CD14-positive monocyte (primary cell): ENCODE measurements around the gene NTRK3. TPM values are rescaled to one million over a fixed set of nuclear protein-coding genes. Genes with fewer than 3 reads are reported as not detected.

Experiments
- DNase-seq, 3 donors: peaks; one replicate each; pipeline ENCODE4 v3.0.0-alpha.2; 2011 to 2022
- H2AFZ ChIP-seq: 2 replicates; pipeline ENCODE4 v1.6.0; 2012; ENCODE audit warnings: mild to moderate bottlenecking, low read depth, low read length, inconsistent platforms; ENCODE audit not compliant: insufficient read depth, poor library complexity, severe bottlenecking
- H3K27ac ChIP-seq, 2 donors: 1 replicate in 1 of 2; 2 replicates in 1 of 2; pipeline ENCODE4 v1.5.1; 2012 to 2013; ENCODE audit warnings: low read length in 2 of 2, control low read depth in 1 of 2, inconsistent platforms in 1 of 2, low read depth in 1 of 2, mild to moderate bottlenecking in 1 of 2
- H3K27me3 ChIP-seq, 2 donors: one replicate each; pipeline versions ENCODE4 v1.6.0 to v1.6.1; 2011 to 2013; ENCODE audit warnings: low read length in 2 of 2; ENCODE audit not compliant: control insufficient read depth in 2 of 2, insufficient read depth in 2 of 2
- H3K36me3 ChIP-seq, 2 donors: replicated peaks in 1 of 2; 1 replicate in 1 of 2; 2 replicates in 1 of 2; pipeline versions ENCODE4 v1.5.1 to v1.6.1; 2012 to 2013; ENCODE audit warnings: low read length in 2 of 2, control low read depth in 1 of 2, inconsistent platforms in 1 of 2, mild to moderate bottlenecking in 1 of 2; ENCODE audit not compliant: insufficient read depth in 2 of 2, control insufficient read depth in 1 of 2
- H3K4me1 ChIP-seq, 2 donors: 1 replicate in 1 of 2; 2 replicates in 1 of 2; pipeline versions ENCODE4 v1.5.1 to v1.6.1; 2012 to 2013; ENCODE audit warnings: low read length in 2 of 2, control low read depth in 1 of 2, inconsistent platforms in 1 of 2, mild to moderate bottlenecking in 1 of 2, moderate library complexity in 1 of 2; ENCODE audit not compliant: insufficient read depth in 2 of 2, control insufficient read depth in 1 of 2
- H3K4me2 ChIP-seq: replicated peaks from 2 replicates; pipeline ENCODE3; 2012; ENCODE audit warnings: low read length, moderate library complexity, mild to moderate bottlenecking; ENCODE audit not compliant: poor library complexity, severe bottlenecking; ENCODE audit errors: extremely low read depth
- H3K4me3 ChIP-seq, 3 experiments: fragments of 200-600 bp in 1 of 3; sonication (generic) in 1 of 3; replicated peaks in 1 of 3; 1 replicate in 2 of 3; 2 replicates in 1 of 3; pipeline ENCODE4 v1.5.1; 2011 to 2013; ENCODE audit warnings: low read length in 3 of 3, mild to moderate bottlenecking in 3 of 3, control low read depth in 2 of 3, low read depth in 2 of 3, inconsistent platforms in 1 of 3, moderate library complexity in 1 of 3
- H3K79me2 ChIP-seq: 2 replicates; pipeline ENCODE4 v1.6.0; 2012; ENCODE audit warnings: mild to moderate bottlenecking, control low read depth, inconsistent platforms, low read length, moderate library complexity; ENCODE audit not compliant: insufficient read depth
- H3K9ac ChIP-seq: 2 replicates; pipeline ENCODE4 v1.6.0; 2017; ENCODE audit warnings: low read length, mild to moderate bottlenecking; ENCODE audit not compliant: insufficient read depth, poor library complexity, severe bottlenecking
- H3K9me3 ChIP-seq, 2 donors: replicated peaks in 1 of 2; 1 replicate in 1 of 2; 2 replicates in 1 of 2; pipeline versions ENCODE4 v1.5.1 to v1.6.1; 2012 to 2013; ENCODE audit warnings: low read length in 2 of 2, control low read depth in 1 of 2; ENCODE audit not compliant: control insufficient read depth in 1 of 2, insufficient read depth in 1 of 2
- H4K20me1 ChIP-seq: 2 replicates; pipeline ENCODE4 v1.6.0; 2012; ENCODE audit warnings: mild to moderate bottlenecking, low read length, control low read depth, moderate library complexity; ENCODE audit not compliant: insufficient read depth
- H3K27ac Mint-ChIP-seq, 7 donors: one replicate each; pipeline ENCODE4 v1.8.0; 2020; ENCODE audit warnings: mild to moderate bottlenecking in 7 of 7, mixed read lengths in 7 of 7, moderate library complexity in 6 of 7, inconsistent platforms in 2 of 7
- H3K27me3 Mint-ChIP-seq, 3 donors: one replicate each; pipeline ENCODE4 v1.8.0; 2021 to 2022; ENCODE audit warnings: low read depth in 3 of 3, mild to moderate bottlenecking in 3 of 3, mixed read lengths in 3 of 3, moderate library complexity in 3 of 3, inconsistent platforms in 1 of 3
- H3K36me3 Mint-ChIP-seq, 2 donors: one replicate each; pipeline ENCODE4 v1.8.0; 2020; ENCODE audit warnings: mixed read lengths in 2 of 2, inconsistent platforms in 1 of 2, mild to moderate bottlenecking in 1 of 2
- H3K4me1 Mint-ChIP-seq: one replicate; pipeline ENCODE4 v1.8.0; 2020; ENCODE audit warnings: mild to moderate bottlenecking, mixed read lengths
- H3K4me3 Mint-ChIP-seq, 2 donors: one replicate each; pipeline ENCODE4 v1.8.0; 2020; ENCODE audit warnings: mild to moderate bottlenecking in 2 of 2, mixed read lengths in 2 of 2, moderate library complexity in 1 of 2
- H3K9me3 Mint-ChIP-seq, 7 donors: one replicate each; pipeline ENCODE4 v1.8.0; 2020 to 2022; ENCODE audit warnings: mixed read lengths in 7 of 7, mild to moderate bottlenecking in 6 of 7, moderate library complexity in 6 of 7, inconsistent platforms in 2 of 7
- WGBS: methylation state at CpG from one replicate; pipeline ENCODE4 v1.1.5; 2013; ENCODE audit warnings: missing lambda C conversion rate; ENCODE audit not compliant: insufficient coverage; 5-methylcytosine and 5-hydroxymethylcytosine counted together
- intact Hi-C, 2 donors: fragments of 100-400 bp; cut with micrococcal nuclease; formaldehyde crosslinking; loops; one replicate each; pipeline versions ENCODE4 v1.15.0 to v1.15.1; 2023
- polyA plus RNA-seq, 3 donors: library from polyadenylated mRNA; depleted of rRNA in 1 of 3; unstranded in 2 of 3; stranded (reverse) in 1 of 3; fragments of 300-500 nt in 2 of 3; fragments of >200 nt in 1 of 3; fragmentation: Illumina TruSeq in 2 of 3; gene quantifications; 1 replicate in 2 of 3; 2 replicates in 1 of 3; pipeline ENCODE4 v1.2.3, GENCODE V29; 2012 to 2021
- TF ChIP-seq, protein P1 (sequence below): fragments of 200-600 bp; IDR thresholded peaks from one replicate; pipeline ENCODE4 v1.8.0; 2022; ENCODE audit warnings: antibody characterized with exemption, mild to moderate bottlenecking

The NTRK3 gene
- polyA plus RNA-seq, 3 donors: not detected

DNA sequence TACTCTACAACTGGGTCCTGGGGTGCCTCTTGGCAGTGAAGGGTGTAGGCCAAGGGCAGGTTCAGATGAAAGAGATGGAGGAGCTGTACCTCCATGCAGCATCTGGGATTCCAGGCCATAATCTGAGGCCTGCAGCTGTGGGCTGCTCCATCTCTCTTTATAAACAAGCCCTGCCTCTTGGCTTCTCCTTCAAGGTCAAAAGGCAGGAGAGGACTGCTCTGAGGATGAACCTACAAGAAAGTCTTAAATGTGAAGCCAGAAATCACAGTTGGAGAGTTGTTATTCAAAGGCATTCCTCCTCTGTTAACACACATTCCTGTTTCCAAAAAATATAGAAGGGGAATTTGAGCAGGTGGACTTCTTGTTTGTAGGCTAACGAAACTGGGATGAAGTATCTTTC lies 355.5 kb downstream of the NTRK3 start:
- DNase-seq: no peak
- H2AFZ ChIP-seq: no peak overlapping the region
- intact Hi-C loops: no loop called here
- no peak overlapping the region for H3K4me2 ChIP-seq
- peaks cover 0 to 14% (median 2%) of the 10 kb centered on the region in 7 donors for H3K9me3 Mint-ChIP-seq
- H4K20me1 ChIP-seq: no peaks in the 10 kb centered on the region
- H3K4me3 Mint-ChIP-seq: no peak overlapping the region
- H3K9me3 ChIP-seq: no peaks in the 10 kb centered on the region
- H3K27me3 Mint-ChIP-seq: peaks cover 2 to 5% (median 4%) of the 10 kb centered on the region in 3 donors
- no peaks in the 10 kb centered on the region for H3K36me3 ChIP-seq
- TF ChIP-seq, protein P1, sequence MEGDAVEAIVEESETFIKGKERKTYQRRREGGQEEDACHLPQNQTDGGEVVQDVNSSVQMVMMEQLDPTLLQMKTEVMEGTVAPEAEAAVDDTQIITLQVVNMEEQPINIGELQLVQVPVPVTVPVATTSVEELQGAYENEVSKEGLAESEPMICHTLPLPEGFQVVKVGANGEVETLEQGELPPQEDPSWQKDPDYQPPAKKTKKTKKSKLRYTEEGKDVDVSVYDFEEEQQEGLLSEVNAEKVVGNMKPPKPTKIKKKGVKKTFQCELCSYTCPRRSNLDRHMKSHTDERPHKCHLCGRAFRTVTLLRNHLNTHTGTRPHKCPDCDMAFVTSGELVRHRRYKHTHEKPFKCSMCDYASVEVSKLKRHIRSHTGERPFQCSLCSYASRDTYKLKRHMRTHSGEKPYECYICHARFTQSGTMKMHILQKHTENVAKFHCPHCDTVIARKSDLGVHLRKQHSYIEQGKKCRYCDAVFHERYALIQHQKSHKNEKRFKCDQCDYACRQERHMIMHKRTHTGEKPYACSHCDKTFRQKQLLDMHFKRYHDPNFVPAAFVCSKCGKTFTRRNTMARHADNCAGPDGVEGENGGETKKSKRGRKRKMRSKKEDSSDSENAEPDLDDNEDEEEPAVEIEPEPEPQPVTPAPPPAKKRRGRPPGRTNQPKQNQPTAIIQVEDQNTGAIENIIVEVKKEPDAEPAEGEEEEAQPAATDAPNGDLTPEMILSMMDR: no peak
- no peak overlapping the region for H3K4me3 ChIP-seq
- H3K36me3 Mint-ChIP-seq: no peaks in the 10 kb centered on the region
- H3K9ac ChIP-seq: no peak overlapping the region
- H3K27ac ChIP-seq: no peak overlapping the region
- no peaks in the 10 kb centered on the region for H3K79me2 ChIP-seq
- H3K27me3 ChIP-seq: no peaks in the 10 kb centered on the region
- no CpG with 5 or more reads among the region's 1 CpG for WGBS
- H3K4me1 Mint-ChIP-seq: peaks cover 12% of the 10 kb centered on the region
- H3K4me1 ChIP-seq: peaks cover 0 to 18% of the 10 kb centered on the region in 2 donors
- H3K27ac Mint-ChIP-seq: no peak overlapping the region

DNA sequence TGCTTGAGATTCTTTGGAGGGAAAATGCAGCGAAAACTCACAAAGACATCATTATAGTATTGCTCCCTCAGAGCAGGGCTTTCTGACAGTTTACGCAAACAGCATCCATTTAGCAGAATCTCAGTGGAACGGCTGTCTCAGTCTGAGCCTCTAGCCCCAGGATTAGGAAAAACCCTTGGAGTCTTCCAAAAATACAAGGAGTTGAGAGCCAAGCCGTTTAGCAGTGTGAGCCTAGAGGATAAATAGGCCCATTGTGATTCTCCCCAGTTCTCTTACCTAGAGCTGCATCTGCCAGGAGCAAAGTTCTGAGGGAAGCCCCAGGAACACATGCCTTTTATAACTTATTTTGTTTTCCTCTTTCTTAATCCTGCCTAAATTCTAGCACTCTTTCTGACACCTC lies 359.6 kb downstream of the NTRK3 start:
- WGBS: 100% methylated on average over 2 of the region's 4 CpGs
- TF ChIP-seq, protein P1: no peak
- no peaks in the 10 kb centered on the region for H3K4me1 ChIP-seq
- H3K4me2 ChIP-seq: no peak overlapping the region
- no peak for DNase-seq
- H2AFZ ChIP-seq: no peak overlapping the region
- intact Hi-C loops: no loop called here
- H3K27ac ChIP-seq: no peak overlapping the region
- peaks cover 1% of the 10 kb centered on the region for H3K4me1 Mint-ChIP-seq
- H3K27me3 Mint-ChIP-seq: peaks cover 0 to 2% (median 1%) of the 10 kb centered on the region in 3 donors
- no peak overlapping the region for H3K27ac Mint-ChIP-seq
- H3K36me3 Mint-ChIP-seq: no peaks in the 10 kb centered on the region
- H3K4me3 ChIP-seq: no peak overlapping the region
- H3K9me3 Mint-ChIP-seq: peaks cover 0 to 12% (median 2%) of the 10 kb centered on the region in 7 donors
- H3K9me3 ChIP-seq: no peaks in the 10 kb centered on the region
- no peaks in the 10 kb centered on the region for H3K79me2 ChIP-seq
- H3K36me3 ChIP-seq: no peaks in the 10 kb centered on the region
- no peak overlapping the region for H3K4me3 Mint-ChIP-seq
- H4K20me1 ChIP-seq: no peaks in the 10 kb centered on the region
- H3K9ac ChIP-seq: no peak overlapping the region
- no peaks in the 10 kb centered on the region for H3K27me3 ChIP-seq
